Kidney tubule cell (primary cell): ENCODE measurements around the gene IL36B.

ENCODE experiments used
- DNase-seq: peaks from one replicate; pipeline ENCODE4 v3.0.0-alpha.2; 2018; ENCODE audit warnings: low spot score

IL36B gene

DNA sequence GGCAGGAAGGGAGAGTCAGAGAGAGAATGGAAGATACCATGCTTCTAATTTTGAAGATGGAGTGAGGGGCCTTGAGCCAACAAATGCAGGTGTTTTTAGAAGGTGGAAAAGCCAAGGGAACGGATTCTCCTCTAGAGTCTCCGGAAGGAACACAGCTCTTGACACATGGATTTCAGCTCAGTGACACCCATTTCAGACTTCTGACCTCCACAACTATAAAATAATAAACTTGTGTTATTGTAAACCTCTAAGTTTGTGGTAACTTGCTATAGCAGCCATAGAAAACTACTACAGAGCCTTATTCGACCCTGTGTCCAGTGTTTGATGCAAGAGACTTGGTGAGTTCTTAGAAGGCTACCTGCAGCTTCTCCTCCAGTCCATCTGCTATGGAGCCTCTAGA, 22.9 kb upstream of the IL36B start:
- DNase-seq, result no peak

DNA sequence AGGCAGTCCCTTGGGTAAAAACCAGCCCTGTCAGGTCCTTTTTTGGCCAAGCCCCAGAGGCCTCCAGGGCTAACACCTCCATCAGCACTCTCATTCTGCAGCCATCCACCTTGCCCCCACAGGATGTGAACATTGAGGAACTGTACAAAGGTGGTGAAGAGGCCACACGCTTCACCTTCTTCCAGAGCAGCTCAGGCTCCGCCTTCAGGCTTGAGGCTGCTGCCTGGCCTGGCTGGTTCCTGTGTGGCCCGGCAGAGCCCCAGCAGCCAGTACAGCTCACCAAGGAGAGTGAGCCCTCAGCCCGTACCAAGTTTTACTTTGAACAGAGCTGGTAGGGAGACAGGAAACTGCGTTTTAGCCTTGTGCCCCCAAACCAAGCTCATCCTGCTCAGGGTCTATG, 22.4 kb upstream of the IL36B start:
- no peak for DNase-seq

DNA sequence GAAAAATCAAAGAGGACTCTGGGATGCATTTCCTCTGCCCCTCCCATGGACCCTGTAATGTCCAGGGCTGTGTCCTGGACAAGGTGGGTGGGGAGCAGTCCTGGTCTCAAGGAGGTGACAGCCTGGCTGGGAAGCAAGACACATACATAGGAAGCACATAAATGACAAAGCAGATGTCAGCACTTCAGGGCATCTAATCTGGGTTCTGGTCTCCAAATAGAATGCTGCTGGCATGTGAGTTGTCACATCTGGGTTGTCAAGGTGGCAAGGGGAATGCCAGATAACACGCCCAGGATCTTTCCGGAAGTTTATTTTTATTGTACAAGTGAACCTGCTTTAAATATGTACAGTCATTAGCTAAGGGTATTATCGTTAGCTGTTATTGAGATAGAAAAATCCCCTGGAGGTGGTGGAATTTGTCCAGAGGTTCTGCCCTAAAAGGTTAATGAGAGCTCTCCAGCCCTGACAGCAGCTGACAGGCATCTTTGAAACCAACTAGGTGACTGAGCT, 20.7 kb upstream of the IL36B start:
- DNase-seq, result peak; percentile 46

DNA sequence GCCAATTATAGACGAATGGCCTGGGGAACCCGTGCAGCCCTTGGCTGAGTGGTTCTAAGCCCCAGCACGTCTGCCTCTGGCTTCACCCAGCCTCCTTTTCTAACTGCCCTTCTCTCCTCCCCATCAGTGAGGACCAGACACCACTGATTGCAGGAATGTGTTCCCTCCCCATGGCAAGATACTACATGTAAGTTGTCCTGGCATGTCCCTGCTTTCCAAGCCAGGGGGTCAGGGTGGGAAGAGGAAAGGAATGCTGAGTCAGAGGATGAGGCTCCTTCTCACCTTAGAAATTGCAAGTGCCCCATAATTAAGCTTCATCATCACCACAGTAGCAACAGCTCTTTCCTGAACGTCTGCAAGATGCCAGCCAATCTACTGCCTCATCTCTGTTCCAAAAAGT, 19.9 kb upstream of the IL36B start:
- DNase-seq, result peak; percentile 74

DNA sequence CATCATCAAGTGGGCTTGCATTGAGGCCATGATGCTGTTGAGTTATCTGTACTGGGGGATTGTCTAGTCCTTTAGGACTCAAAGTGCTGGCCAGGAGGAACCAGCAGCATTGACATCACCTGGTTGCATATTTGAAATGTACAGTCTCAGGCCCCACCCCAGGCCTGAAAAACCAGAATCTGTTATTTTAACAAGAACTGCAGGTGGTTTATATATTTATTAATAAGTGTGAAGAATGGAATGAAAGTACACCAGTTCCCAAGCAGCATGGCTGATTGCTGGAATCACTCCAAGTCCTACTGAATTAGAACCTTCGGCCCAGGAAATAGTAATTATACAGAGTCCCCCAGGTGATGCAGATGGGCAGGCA, 17.9 kb upstream of the IL36B start:
- no peak for DNase-seq

DNA sequence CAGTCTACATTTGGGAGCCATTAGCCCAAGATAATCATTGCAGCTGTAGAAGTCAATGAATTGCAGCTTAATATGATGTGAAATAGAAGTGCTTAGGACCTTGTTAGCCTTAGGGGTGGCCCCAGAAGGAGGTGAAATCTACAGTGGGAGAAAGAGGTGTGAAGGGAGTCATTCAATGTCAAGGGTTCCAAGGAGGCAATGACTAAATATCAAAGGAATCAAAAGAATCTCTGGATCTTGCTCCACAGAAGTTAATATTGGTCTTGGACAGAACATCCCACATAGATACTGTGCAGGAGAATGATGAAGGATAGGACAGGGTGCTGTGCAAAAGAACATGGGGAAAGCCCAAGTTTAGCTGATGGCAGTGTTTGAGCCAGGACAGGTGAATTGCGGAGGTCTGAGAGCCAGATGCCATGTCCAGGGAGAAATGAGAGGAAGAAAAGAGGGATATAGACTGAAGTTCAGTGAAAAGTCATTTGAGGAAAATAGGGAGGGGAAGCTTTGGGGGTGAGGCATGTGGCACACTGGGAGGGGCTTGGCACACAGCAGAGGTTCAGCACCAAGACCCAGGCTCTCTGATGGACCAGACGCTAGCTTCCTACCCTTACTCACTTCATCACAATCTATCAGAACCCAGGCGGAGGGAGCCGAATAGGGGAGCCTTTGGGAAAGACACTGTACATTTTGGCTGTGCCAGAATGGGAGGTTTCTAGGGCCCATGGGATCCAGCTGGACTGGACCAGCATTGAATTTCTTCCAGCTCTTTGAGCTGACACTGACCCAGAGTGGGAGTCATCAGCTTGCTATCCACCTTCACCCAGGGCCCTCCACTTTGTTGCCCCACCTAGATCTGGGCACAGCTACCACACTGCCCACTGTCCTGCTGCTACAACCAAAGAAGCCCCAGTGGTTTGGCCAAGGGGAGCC, 17.3 kb upstream of the IL36B start:
- DNase-seq, result peak; percentile 82

DNA sequence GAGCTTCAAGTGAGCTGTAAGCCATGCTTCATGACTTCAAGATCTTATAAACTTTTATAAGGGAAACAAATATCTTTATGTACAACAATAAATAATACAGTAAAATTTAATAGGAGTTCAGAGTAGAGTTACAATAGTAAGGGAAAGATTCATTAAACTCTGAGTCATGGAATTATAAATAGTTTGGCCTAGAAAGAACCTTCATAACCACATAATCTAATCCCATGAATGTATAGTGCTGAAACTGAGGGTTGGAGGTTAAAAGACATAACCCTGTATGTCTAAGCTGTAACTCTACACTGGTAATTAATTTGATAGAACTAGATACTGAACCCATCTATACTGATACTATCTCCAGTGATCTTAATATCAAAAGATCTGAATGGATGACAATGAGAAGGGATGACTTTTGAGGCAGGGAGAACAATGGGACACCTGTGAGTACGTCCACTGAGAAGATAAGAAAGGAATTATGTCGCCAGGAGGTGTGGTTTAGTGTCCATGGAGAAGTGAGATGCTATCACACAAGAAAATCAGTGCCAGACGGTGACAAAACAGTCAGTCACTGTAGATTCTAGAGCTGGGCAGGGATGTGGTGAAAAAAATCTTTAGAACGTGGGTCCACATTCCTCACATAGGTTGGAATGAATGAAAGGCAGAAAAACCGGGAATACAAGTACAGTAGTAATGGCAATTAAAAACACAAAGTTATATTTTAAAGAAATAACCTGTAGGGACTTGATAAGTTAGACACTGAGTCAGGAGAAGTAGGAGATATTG, 16.2 kb upstream of the IL36B start:
- DNase-seq, result peak; percentile 78

DNA sequence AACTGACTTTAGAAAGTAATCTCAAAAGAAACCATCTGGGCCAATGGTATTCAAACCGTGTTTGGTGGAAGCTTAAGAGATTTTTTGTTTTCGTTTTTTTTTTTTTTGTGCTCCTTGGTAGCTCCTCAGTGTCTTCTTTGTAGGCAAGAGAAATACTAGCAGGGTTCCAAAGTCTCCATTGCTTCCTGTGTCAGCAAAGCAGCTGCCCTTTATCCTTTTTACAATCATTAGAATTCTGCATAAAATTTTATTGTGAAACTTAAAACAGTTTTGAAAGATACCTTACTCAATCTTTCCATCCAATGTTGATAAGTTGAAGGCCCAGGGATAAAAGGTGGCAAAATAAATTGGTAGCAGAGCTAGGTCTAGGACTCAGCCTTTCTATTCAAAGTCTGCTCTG, 15.6 kb upstream of the IL36B start:
- DNase-seq, result no peak

DNA sequence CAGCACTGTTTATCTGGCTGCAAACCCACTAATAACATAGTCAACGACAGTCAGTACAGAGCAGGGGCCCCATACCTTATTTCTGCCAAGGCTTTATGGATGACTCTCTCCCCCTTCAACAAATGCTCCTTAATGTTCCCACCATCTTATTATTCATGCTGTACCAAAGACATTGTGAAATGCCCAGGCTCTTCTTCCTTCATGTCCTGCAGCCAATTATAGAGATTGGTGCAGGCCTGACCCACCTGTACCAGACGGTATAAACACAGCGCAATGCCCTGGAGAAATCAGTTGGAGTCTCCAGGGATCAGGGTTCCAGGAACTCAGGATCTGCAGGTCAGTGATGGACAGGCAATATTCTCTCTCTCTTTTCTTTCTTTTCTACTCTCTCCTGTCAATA, 15.0 kb upstream of the IL36B start, which contains the start of gene IL1F10:
TSS of gene IL1F10 (plus strand) at position 290 of the 400 bp plus-strand sequence. CDS start 4,769 bp downstream, outside the sequence.
- DNase-seq, result no peak

DNA sequence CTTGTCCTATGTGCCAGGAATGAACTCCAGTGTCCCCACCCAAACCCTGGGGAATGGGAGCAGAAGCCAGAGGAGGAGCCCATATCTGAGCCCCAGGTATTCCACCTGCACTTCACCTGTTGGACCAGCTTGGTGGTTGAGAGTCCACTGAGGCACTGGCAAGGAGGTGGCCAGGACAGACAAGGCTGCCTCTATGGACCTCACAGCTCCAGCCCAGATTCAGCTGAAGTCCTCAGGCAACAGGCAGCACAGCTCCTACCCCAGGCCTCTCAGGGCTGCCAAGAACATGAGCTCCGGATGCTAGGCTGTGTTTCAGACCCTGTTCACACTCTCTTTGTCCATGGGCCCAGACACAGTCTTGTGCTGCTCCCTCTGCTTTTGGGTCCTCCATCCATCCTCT, 12.2 kb upstream of the IL36B start:
- DNase-seq, result no peak

DNA sequence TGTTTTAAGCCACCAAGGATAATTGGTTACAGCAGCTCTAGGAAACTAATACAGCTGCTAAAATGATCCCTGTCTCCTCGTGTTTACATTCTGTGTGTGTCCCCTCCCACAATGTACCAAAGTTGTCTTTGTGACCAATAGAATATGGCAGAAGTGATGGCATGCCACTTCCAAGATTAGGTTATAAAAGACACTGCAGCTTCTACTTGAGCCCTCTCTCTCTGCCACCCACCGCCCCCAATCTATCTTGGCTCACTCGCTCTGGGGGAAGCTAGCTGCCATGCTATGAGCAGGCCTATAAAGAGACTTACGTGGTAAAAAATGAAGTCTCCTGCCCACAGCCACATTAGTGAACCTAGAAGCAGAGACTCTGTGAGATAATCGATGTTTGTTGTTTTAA, 11.6 kb upstream of the IL36B start:
- no peak for DNase-seq

DNA sequence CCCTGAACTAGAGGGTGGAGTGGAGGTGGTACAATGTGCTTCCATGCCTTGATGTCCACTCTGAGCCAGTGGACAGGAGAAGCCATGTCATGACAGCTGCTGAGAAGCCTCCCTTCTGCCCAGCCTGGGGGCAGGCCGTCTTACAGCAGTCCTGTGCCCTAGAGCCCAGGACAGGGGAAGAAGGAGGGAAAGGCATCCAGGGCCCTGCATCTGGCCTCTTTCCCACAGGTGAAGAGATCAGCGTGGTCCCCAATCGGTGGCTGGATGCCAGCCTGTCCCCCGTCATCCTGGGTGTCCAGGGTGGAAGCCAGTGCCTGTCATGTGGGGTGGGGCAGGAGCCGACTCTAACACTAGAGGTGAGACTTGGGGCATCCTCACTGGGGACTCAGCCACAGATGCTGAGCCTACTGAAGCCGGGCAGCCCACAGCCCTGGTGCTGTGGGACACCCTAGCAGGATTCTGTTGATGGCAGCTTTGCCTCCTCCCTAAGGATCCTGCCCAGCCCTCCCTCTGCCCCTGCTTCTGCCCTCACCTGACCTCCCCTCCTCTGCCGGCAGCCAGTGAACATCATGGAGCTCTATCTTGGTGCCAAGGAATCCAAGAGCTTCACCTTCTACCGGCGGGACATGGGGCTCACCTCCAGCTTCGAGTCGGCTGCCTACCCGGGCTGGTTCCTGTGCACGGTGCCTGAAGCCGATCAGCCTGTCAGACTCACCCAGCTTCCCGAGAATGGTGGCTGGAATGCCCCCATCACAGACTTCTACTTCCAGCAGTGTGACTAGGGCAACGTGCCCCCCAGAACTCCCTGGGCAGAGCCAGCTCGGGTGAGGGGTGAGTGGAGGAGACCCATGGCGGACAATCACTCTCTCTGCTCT, 9.5 kb upstream of the IL36B start:
- DNase-seq, result no peak

DNA sequence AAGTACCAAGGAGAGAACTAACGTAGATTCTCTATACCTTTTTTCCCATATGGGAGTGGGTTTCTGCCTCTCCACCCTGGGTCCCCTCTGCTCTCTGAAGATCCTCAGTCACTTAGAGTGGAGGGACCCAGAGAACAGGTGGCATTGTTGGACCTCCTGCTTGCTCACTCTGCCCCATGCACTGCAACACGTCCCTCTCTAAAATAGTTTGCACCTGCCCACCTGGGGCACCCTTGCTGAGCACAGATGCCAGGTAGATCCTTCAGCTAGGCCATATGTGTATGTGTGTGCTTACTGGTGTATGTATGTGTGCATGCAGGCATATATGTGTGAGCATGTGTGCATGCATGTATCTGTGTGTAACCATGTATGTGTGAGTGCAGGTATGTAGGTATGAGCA, 8.6 kb upstream of the IL36B start:
- no peak for DNase-seq

DNA sequence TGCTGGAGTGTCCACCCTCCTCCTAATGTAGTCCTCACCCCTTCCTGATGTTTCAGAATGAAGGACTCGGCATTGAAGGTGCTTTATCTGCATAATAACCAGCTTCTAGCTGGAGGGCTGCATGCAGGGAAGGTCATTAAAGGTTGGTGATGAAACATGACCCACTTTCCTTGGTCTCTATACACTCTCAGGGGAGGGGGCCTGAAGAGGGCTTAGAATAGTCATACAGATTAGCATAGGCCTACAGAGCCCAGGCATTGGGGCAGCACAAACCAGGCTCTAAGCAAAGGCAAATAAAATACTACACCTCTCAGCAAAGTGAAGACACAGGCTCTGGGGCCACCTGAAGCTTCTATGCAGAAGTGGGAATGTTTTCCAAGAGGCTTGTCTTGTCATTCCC, 8.1 kb upstream of the IL36B start:
- no peak for DNase-seq

DNA sequence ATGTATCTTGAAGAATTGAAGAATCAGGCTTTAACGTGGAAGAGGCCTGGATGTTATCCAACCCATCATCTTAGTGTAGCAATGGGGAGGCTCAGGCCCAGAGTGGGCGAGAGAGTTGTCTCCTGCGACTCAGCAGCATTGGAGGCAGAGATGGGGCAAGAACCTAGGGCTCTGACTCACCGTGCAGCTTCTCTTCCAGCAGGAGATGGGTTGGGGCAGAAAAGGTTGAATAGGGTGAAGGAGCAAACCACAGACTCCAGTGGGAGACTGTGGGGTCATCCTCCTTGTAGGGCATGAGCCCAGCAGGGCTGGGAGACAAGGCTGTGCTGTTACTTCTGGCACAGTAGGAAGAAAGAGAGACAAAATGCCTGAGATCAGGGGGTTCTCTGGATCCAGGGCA, 7.7 kb upstream of the IL36B start:
- peak; percentile 23 for DNase-seq

DNA sequence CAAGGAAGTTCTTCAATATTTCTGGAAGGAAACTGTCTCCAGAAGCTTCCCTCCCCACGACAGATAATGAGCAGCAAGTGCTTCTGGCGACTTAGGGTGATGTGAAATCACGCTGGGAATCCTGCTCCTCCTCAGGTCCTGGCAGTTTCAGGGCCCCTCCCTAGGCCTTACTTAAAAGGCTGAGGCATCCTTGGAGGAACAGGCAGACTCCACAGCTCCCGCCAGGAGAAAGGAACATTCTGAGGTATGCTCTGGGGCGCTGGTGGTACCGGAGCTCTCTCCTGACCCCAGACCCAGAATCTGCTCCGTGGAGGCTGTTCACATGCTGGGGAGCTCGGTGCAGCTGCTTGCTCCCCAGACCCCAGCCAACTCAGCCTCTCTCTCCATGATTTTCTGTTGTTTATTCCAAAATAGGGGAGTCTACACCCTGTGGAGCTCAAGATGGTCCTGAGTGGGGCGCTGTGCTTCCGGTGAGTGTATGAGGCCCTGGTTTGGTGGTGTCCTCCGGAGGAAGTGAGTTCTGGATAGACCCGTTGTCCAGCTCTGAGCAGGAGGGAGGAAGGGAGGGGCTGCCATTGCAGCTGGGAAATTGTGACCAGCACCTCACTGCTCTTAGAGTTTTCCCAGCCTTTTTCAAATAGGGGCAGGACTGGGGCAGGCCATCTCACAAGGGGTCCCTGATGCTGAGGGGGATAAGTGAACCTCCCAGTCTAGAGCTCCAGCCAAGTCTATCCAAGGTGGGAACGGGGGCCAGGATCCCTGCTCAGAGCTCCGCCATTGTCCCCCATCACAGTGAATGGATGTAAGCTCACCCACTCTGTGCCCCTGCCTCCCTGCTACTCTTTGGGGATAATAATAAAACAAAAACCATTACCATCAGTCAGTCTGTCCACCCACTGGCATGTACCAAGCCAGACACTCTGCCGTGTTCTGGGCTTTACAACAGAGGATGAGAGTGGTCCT, 6.6 kb upstream of the IL36B start, which contains the start of gene IL36RN:
TSS of gene IL36RN (plus strand) at position 201 of the 963 bp plus-strand sequence. CDS start at position 442, 241 bp downstream.
- no peak for DNase-seq

DNA sequence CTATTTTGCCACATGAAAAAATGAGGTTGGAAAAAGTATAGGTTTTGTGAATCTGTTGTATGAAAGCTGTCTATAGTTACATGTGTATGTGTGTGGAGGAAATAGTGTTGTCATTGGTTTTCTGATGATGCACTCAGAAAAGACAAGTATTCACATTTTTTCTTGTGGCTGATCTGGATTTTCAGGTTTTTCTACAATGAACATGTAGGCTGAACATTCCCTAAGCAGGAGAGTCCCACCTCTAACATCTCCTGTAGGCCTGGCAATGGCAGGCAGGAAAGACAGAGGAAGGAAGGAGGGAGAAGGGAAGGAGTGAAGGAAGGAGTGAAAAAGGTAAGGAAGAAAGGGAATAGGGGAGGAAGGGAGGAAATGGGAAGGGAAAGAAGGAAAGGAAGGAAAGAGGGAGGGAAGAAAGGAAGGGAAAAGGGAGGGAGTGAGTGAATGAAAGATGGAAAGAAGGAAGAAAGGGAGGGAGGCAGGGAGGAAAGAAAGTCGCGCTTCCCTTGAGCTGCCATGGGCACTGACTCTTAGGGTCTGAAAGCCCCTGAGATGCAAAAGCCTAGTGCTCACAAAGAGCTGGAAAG, 5.8 kb upstream of the IL36B start:
- no peak for DNase-seq

DNA sequence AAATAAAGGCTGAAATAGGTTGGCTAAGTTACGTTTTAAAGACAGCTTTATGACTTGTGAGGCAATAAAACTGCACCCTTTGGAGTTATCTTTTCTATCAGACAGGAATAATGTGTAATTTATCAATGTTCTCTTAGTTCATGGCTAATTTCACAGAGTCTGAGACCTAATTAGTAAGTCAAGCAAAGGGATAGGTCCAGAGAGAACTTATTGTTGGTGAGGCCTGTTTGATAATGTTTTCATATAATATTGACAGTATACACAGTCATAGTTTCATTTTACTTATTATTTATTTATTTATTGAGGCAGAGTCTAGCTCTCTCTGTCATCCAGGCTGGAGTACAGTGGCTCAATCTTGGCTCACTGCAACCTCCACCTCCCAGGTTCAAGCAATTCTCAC, 4.5 kb upstream of the IL36B start:
- DNase-seq, result no peak

DNA sequence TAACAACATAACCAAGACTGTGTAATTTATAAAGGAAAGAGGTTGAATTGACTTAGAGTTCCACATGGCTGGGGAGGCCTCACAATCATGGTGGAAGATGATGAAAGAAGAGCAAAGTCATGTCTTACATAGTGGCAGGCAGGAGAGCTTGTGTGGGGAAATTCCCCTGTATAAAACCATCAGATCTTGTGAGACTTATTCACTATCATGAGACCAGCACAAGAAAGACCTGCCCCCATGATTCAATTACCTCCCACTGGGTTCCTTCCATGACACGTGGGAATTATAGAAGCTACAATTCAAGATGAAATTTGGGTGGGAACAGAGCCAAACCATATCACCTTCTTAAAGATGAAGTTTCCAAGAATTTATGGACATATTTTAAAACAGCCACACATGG, 3.9 kb upstream of the IL36B start:
- peak; percentile 69 for DNase-seq

DNA sequence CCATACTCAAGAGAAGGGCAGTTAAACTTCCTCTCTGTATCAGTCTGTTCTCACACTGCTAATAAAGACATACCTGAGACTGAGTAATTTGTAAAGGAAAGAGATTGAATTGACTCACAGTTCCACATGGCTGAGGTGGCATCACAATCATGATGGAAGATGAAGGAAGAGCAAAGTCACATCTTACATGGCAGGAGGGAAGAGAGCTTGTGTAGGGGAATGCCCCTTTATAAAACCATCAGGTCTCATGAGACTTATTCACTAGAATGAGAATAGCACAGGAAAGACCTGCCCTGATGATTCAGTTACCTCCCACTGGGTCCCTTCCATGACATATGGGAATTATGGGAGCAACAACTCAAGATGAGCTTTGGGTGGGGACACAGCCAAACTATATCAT, 1.4 kb upstream of the IL36B start:
- DNase-seq, result peak; percentile 73
